ENCODE data around the gene NTRK3. TPM values are rescaled to one million over a fixed set of nuclear protein-coding genes. Genes with fewer than 3 reads are reported as not detected.

Gene NTRK3
- total RNA-seq, 4 donors from 2014 or later = 0.51 to 22.2 (median 10.1) TPM

DNA sequence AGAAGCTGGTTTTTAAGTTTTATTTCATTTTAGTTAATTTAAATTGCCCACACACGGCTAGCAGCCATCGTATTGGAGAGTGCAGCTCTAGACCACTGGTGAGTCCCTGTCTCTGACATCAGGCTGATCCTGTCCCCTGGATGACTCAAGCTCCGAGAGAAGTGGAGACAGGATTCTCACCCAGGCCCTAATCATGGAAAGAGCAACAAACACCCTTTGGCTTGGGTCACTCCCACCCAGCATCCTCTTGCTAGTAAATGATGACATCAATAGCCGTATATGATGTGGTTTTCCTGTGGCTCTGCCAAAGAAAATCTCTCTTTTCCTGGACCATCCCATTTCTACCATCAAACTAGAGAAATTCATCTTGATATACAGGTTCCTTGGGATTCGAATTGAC is 182.2 kb downstream of the NTRK3 start:
- TF ChIP-seq, protein P1, sequence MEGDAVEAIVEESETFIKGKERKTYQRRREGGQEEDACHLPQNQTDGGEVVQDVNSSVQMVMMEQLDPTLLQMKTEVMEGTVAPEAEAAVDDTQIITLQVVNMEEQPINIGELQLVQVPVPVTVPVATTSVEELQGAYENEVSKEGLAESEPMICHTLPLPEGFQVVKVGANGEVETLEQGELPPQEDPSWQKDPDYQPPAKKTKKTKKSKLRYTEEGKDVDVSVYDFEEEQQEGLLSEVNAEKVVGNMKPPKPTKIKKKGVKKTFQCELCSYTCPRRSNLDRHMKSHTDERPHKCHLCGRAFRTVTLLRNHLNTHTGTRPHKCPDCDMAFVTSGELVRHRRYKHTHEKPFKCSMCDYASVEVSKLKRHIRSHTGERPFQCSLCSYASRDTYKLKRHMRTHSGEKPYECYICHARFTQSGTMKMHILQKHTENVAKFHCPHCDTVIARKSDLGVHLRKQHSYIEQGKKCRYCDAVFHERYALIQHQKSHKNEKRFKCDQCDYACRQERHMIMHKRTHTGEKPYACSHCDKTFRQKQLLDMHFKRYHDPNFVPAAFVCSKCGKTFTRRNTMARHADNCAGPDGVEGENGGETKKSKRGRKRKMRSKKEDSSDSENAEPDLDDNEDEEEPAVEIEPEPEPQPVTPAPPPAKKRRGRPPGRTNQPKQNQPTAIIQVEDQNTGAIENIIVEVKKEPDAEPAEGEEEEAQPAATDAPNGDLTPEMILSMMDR (IDR thresholded peaks at IDR 0.05; ENCODE audit: low read depth) = no peak

DNA sequence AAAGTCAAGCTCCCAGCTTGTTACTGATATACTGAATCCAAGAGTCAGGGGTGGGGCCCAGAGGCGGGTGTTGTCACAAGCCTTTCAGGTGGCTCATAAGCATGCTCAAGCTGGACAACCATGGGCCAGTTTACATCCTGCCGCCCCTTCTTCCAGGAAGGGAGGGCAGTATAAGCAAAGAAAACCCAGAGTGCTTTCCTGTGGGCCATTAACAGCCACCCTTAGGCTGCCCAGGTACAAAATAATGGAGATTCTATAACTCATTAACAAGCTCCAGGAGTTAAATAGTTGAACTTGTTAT is 183.2 kb downstream of the NTRK3 start:
- TF ChIP-seq, protein P1 (IDR thresholded peaks at IDR 0.05; ENCODE audit: low read depth) = no peak

DNA sequence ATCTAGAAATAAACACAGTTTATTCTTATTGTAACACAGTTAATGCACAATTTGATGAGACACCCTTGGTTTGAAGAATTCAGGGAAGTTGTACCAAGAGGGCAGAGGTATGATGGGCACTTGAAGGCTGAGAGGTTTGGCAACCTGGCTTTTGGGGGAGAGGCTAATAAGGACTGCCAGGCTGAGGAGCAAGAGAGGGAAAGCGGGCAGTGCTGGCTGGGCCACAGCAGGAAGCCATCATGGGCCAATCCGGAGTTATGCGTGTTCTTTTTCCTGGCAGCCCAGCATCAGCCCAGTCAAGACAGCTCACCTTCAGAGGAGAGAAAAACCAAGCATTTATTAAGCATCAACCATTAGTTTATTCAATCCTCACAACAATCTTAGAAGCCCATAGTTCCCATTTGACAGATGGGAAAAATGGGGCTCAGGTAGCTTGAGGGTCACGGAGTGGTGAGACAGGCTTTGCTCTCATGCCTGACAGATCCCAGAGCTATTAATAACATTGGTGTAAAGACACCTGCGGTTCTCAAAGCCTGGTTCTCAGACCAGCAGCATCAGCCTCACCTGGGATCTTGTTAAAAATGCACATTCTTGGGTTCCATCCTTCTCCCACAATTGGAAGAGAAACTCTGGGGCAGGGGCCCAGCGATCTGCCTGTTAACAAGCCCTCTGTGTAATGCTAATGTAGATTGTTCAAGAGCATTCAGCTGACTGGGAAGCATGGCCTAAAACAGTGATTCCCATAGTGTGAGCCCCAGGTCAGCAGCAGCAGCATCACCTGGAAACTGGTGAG is 183.7 kb downstream of the NTRK3 start:
- TF ChIP-seq, protein P1 (IDR thresholded peaks at IDR 0.05; ENCODE audit: low read depth) = no peak

DNA sequence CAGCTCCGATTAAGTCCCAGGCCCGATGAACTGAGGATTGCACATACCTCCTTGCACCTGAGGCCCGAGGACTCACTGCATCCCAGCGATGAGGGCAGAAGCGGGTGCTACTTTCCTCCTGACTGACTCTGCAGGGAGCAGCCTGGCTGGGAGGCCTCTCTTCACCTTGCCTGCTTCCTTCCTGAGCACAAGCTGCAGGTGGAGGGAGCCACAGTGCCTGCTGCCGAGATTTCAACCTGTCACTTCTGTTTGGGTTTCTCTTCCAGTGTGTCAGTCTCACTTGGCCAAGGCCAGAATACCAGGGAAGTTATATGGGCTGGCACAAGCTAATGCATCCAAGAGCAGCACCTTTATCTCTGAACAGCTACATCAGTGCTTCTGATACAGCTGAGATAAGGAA is 185.4 kb downstream of the NTRK3 start:
- TF ChIP-seq, protein P1 (IDR thresholded peaks at IDR 0.05; ENCODE audit: low read depth) = no peak

DNA sequence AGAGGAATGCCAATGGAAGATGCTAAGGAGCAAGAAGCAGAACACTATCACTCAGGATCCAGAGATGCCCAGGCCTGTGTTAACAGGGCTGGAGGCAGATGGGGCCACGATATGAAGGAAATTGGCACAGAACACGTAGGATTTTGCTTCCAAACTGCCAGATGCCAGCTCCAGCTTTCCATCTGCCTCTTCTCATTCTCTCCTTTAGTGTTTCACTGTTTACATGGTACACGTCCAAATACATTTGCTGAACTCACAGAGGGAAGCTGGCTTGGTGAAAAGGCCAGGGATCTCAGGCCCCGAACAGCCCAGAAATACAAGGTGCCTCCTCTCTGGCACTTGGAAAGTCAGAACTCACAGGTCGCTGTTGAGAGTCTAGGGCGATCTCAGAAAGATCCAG is 187.0 kb downstream of the NTRK3 start:
- TF ChIP-seq, protein P1 (IDR thresholded peaks at IDR 0.05; ENCODE audit: low read depth) = no peak

DNA sequence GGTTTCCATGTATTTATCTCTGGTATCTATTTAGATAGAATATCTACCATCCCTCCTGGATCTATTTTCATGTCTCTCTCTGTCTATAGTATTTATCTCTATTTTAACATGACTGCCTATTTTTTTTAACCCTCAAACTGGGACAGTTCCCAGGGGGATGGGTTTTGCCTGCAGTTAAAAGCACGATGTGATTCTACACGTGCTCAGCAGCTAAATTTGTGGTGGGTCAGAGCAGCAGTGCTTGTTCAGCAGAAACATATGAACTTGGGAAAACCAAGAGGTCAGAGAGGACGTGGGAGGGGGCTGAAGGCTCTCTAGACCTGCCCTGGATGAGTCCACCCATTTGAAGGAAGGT is 189.2 kb downstream of the NTRK3 start:
- TF ChIP-seq, protein P1 (IDR thresholded peaks at IDR 0.05; ENCODE audit: low read depth) = no peak

DNA sequence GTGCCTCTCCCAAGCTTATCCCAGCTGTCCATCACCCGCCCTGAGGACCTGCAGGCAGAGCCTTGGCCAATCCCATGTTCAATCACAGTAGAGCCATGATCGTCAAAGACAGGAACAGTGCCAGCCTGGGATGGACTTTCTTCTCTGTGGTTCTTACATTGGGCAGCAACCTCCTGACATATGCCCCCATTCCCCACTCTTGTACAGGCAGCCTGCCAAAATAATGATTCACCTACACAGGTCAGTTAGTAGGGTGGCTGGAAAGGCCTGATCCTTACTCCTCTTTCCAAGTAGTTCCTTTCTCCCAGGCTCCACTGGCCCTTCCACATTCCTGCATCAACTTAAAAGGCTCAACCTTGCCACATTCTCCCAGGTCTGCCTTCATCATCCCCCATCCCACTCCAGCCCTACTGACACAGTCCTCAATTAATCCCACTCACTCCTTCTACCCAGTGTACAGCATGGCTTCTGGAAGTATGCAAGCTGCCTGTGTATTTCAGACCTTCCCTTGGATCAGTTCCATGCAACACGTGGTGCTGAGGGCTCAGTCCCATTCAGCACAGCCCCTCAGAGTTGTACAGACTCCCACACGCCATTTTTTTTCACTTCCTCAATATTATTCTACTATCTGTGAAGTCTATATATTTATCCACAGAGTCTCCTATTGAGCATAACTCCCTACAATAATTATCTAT is 189.8 kb downstream of the NTRK3 start:
- TF ChIP-seq, protein P1 (IDR thresholded peaks at IDR 0.05; ENCODE audit: low read depth) = no peak
